Spleen (tissue), 11 donors: ENCODE data around the gene RUFY3. TPM values are rescaled to one million over a fixed set of nuclear protein-coding genes. Genes with fewer than 3 reads are reported as not detected.
A peak's percentile ranks its signal among the peaks of the same experiment; 100 is the strongest.

Experiments
- DNase-seq: peaks from one replicate; pipeline ENCODE4 v3.0.0-alpha.2; 2020
- H3K27ac ChIP-seq, 8 donors: fragments of 200-600 bp; sonication (generic) in 7 of 8; 1 replicate in 4 of 8; 2 replicates in 4 of 8; pipeline versions ENCODE4 v1.5.0 to v1.8.0; 2016 to 2021; ENCODE audit warnings: inconsistent platforms in 4 of 8, mild to moderate bottlenecking in 4 of 8, moderate library complexity in 1 of 8
- H3K27me3 ChIP-seq, 7 donors: fragments of 200-600 bp; sonication (generic) in 6 of 7; replicated peaks in 1 of 7; 1 replicate in 4 of 7; 2 replicates in 3 of 7; pipeline versions ENCODE4 v1.5.0 to v1.8.0; 2016 to 2021; ENCODE audit warnings: inconsistent platforms in 3 of 7, mild to moderate bottlenecking in 1 of 7
- H3K36me3 ChIP-seq, 6 donors: fragments of 200-600 bp; sonication (generic) in 5 of 6; 1 replicate in 4 of 6; 2 replicates in 2 of 6; pipeline versions ENCODE4 v1.5.0 to v1.8.0; 2016 to 2021; ENCODE audit warnings: inconsistent platforms in 2 of 6
- H3K4me1 ChIP-seq, 6 donors: fragments of 200-600 bp; sonication (generic) in 5 of 6; 1 replicate in 3 of 6; 2 replicates in 3 of 6; pipeline versions ENCODE4 v1.5.0 to v1.8.0; 2016 to 2021; ENCODE audit warnings: inconsistent platforms in 3 of 6
- H3K4me3 ChIP-seq, 8 donors: fragments of 200-600 bp; sonication (generic) in 7 of 8; 1 replicate in 4 of 8; 2 replicates in 4 of 8; pipeline versions ENCODE4 v1.5.0 to v1.8.0; 2016 to 2021; ENCODE audit warnings: inconsistent platforms in 4 of 8, mild to moderate bottlenecking in 4 of 8, moderate library complexity in 2 of 8
- H3K9me3 ChIP-seq, 8 donors: fragments of 200-600 bp; sonication (generic) in 7 of 8; 1 replicate in 4 of 8; 2 replicates in 4 of 8; pipeline versions ENCODE4 v1.5.0 to v1.8.0; 2016 to 2021; ENCODE audit warnings: inconsistent platforms in 4 of 8
- CTCF ChIP-seq, 11 experiments: fragments of 200-600 bp in 7 of 11; fragments of 450-650 bp in 4 of 11; sonication (generic) in 4 of 11; IDR thresholded peaks in 8 of 11; conservative IDR thresholded peaks in 3 of 11; 1 replicate in 7 of 11; 2 replicates in 4 of 11; pipeline versions ENCODE4 v1.4.0 to v1.8.0; 2016 to 2021; ENCODE audit warnings: antibody characterized with exemption in 11 of 11, inconsistent platforms in 4 of 11, mild to moderate bottlenecking in 1 of 11
- POLR2A ChIP-seq, 3 donors: fragments of 450-650 bp; IDR thresholded peaks; one replicate each; pipeline ENCODE4 v1.5.1; 2017; ENCODE audit warnings: antibody characterized with exemption in 3 of 3, mild to moderate bottlenecking in 1 of 3
- POLR2AphosphoS5 ChIP-seq, 3 donors: sonication (generic); formaldehyde crosslinking; IDR thresholded peaks; one replicate each; pipeline ENCODE4 v1.5.1; 2017; ENCODE audit warnings: antibody characterized with exemption in 3 of 3
- WGBS, 5 donors: extraction: QIAGEN DNeasy Blood & Tissue Kit in 3 of 5; methylation state at CpG; one replicate each; pipeline versions ENCODE4 v1.1.5 to v1.1.7; 2013 to 2018; 5-methylcytosine and 5-hydroxymethylcytosine counted together
- intact Hi-C: fragments of 100-400 bp; cut with DNase I; formaldehyde crosslinking; loops from one replicate; pipeline ENCODE4 v1.15.0; 2023; ENCODE audit warnings: low total_unique reads
- polyA plus RNA-seq, 3 donors: library from polyadenylated mRNA; stranded (reverse); fragments of 200-250 nt; gene quantifications; one replicate each; pipeline ENCODE4 v1.2.1, GENCODE V29; 2013
- total RNA-seq, 7 donors: library from RNA; depleted of rRNA in 3 of 7; stranded (reverse); fragments of >200 nt in 3 of 7; fragmentation: NEBNext Ultra II Directional in 4 of 7; extraction: Animal tissue kit (Norgen Biotek cat#: 25700) in 4 of 7; gene quantifications; one replicate each; pipeline versions ENCODE4 v1.1.0 to v1.2.1, GENCODE V29; 2016 to 2021
- donor health status: healthy with polysubstance abuse.
- donor health status: DM: no; HTN: no; CAD: no; lungs with moderate emphysema.
- donor health status: DM: no; HTN: no; CAD: no.
- donor health status: Bipolar disorder and iron deficiency.
- donor health status: healthy.
- donor health status: DM: no; HTN: no; CAD: no.
- donor health status: DM: yes; HTN: yes; CAD: no.

RUFY3 gene
- total and polyA plus RNA-seq, 10 donors: 19.2 to 96.8 (median 76.2) TPM

DNA sequence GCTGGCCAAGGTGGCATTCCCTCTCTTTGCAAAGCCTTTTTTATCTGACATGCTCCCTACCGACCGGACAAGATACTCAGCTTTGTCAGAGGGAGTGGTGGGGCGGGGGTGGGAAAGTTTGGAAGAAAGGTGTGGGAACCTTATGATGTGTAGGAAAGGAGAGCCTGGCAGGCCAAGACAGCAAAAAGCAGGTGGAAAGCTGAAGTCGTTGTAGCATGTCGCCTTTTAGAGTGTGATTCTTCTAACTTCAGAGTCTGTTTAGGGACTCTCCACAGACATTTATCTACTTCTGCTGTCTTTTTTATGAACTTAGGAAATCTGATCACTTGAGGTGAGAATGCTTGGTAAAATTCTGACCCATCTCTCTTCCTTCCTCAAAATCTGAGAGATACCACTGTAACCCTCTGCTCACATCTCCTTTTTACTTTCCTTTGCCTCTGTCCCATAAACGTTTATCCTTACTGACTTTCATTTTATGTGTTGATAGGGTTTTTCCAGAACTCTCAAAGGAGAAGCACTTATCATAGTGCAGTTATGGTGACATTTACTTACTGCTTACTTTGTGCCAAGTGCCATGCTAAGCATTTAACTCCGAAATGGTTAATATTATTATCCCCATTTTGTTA, 8.2 kb upstream of the RUFY3 start:
- no peak for TF ChIP-seq POLR2A (IDR thresholded peaks at IDR 0.05)
- no peak for TF ChIP-seq POLR2AphosphoS5 (IDR thresholded peaks at IDR 0.05)
- TF ChIP-seq CTCF (IDR thresholded peaks at IDR 0.05 in 8 of 11, conservative IDR thresholded peaks at IDR 0.05 in 3 of 11): no peak
- intact Hi-C loops: no loop called here
- Histone ChIP-seq H3K4me3 (peak overlapping the region in 1 of 8 donors; percentile 33), H3K27me3 (no peaks in the 10 kb centered on the region), H3K9me3 (no peaks in the 10 kb centered on the region), H3K4me1 (peaks cover 26 to 76% (median 58%) of the 10 kb centered on the region in 6 donors), H3K36me3 (no peaks in the 10 kb centered on the region), H3K27ac (peak overlapping the region; percentile 22 to 83 (median 62))
- WGBS, 5 donors: 58 to 65% (median 60%) methylated on average over 7 of the region's 7 CpGs
- DNase-seq: no peak

GRCh38 chr4:70714079-70714887, 7.5 kb upstream of the RUFY3 start:
- DNase-seq: no peak
- H3K27ac ChIP-seq: peak overlapping the region in 7 of 8 donors; percentile 41 to 83 (median 68)

DNA sequence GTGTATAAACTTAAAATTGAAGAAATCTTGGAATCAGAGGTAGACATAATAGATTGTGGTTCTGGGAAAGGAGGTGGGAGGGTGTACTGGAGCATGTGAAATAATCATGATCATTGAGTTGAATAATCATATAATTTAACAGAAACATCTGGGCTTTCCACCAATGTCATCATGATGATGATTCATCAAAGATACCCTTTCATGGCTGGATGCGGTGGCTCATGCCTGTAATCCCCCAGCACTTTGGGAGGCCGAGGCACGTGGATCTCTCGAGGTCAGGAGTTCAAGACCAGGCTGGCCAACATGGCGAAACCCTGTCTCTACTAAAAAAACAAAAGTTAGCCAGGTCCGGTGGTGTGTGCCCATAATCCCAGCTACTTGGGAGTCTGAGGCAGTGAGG, 6.7 kb upstream of the RUFY3 start:
- TF ChIP-seq POLR2A (IDR thresholded peaks at IDR 0.05) (no peak), CTCF (IDR thresholded peaks at IDR 0.05 in 8 of 11, conservative IDR thresholded peaks at IDR 0.05 in 3 of 11) (no peak), POLR2AphosphoS5 (IDR thresholded peaks at IDR 0.05) (no peak)
- peaks cover 26 to 61% (median 55%) of the 10 kb centered on the region in 6 donors for H3K4me1 ChIP-seq
- no peaks in the 10 kb centered on the region for H3K27me3 ChIP-seq
- intact Hi-C loops: no loop called here
- no peaks in the 10 kb centered on the region for H3K36me3 ChIP-seq
- peak overlapping the region in 6 of 8 donors; percentile 30 to 83 (median 70) for H3K27ac ChIP-seq
- H3K4me3 ChIP-seq: peak overlapping the region in 1 of 8 donors; percentile 33
- DNase-seq: no peak
- H3K9me3 ChIP-seq: no peaks in the 10 kb centered on the region
- WGBS, 5 donors: 58 to 76% (median 70%) methylated on average over 6 of the region's 6 CpGs

More at GRCh38 chr4:70714079-70714887, 7.5 kb upstream of the RUFY3 start:
- H3K9me3 ChIP-seq: no peaks in the 10 kb centered on the region
- H3K4me1 ChIP-seq: peaks cover 26 to 69% (median 57%) of the 10 kb centered on the region in 6 donors
- intact Hi-C loops: no loop called here
- H3K4me3 ChIP-seq: peak overlapping the region in 1 of 8 donors; percentile 33
- no peaks in the 10 kb centered on the region for H3K36me3 ChIP-seq
- 60 to 81% (median 68%) methylated on average over 5 of the region's 5 CpGs for WGBS, 5 donors
- no peak for TF ChIP-seq POLR2AphosphoS5 (IDR thresholded peaks at IDR 0.05)
- TF ChIP-seq POLR2A (IDR thresholded peaks at IDR 0.05): no peak
- no peak for TF ChIP-seq CTCF (IDR thresholded peaks at IDR 0.05 in 8 of 11, conservative IDR thresholded peaks at IDR 0.05 in 3 of 11)
- no peaks in the 10 kb centered on the region for H3K27me3 ChIP-seq
